Astrocyte of the spinal cord (primary cell): ENCODE data around the gene USP33.
"Not testable (repeated sequence)": the region's sequence is repeated elsewhere in the genome, so short reads cannot be mapped to it uniquely, and the experiment has no call there.

Experiments
- DNase-seq: peaks from one replicate; pipeline ENCODE4 v3.0.0; 2011; ENCODE audit warnings: low read depth, low spot score
- H3K4me3 ChIP-seq: 2 replicates; pipeline ENCODE4 v1.5.1; 2011; ENCODE audit warnings: low read depth, mild to moderate bottlenecking, low read length, moderate library complexity
- CTCF ChIP-seq: IDR thresholded peaks from 2 replicates; pipeline ENCODE4 v1.5.1; 2012; ENCODE audit warnings: low read depth, mild to moderate bottlenecking, low read length, inconsistent platforms
- in situ Hi-C: cut with HindIII; loops from 2 replicates; pipeline ENCODE4 v1.10.0; 2017; ENCODE audit warnings: low sequenced_read_pairs

USP33 gene

GRCh38 chr1:77704736-77705135 lies 54.9 kb downstream of the USP33 start:
- H3K4me3 ChIP-seq: no peak overlapping the region
- in situ Hi-C loops: no loop called here
- no peak for TF ChIP-seq CTCF
- no peak for DNase-seq

GRCh38 chr1:77699673-77700072 lies 60.0 kb downstream of the USP33 start:
- in situ Hi-C loops, DNase-seq, H3K4me3 ChIP-seq: not testable (repeated sequence)

- in situ Hi-C loops: no loop called here
- no peak for DNase-seq
- no peak overlapping the region for H3K4me3 ChIP-seq
- no peak for TF ChIP-seq CTCF
Observed at GRCh38 chr1:77697441-77697840, 62.2 kb downstream of the USP33 start.

GRCh38 chr1:77688939-77689338 lies 70.7 kb downstream of the USP33 start:
- in situ Hi-C loops: no loop called here
- TF ChIP-seq CTCF: no peak
- H3K4me3 ChIP-seq: no peak overlapping the region
- DNase-seq: no peak

GRCh38 chr1:77687519-77687906 lies 72.1 kb downstream of the USP33 start:
- in situ Hi-C loops: no loop called here
- peak; percentile 39 for DNase-seq
- peak overlapping the region; percentile 2 for H3K4me3 ChIP-seq
- peak; percentile 46 for TF ChIP-seq CTCF

GRCh38 chr1:77686796-77687518 lies 72.7 kb downstream of the USP33 start:
- no peak for DNase-seq
- in situ Hi-C loops: no loop called here
- H3K4me3 ChIP-seq: no peak overlapping the region
- no peak for TF ChIP-seq CTCF

GRCh38 chr1:77683160-77684148 lies 76.2 kb downstream of the USP33 start:
- DNase-seq: peak; percentile 94
- peak overlapping the region; percentile 89 for H3K4me3 ChIP-seq
- TF ChIP-seq CTCF: peak; percentile 74
- in situ Hi-C loops: no loop called here
